ENCODE results near the gene RTEL1.

DNA sequence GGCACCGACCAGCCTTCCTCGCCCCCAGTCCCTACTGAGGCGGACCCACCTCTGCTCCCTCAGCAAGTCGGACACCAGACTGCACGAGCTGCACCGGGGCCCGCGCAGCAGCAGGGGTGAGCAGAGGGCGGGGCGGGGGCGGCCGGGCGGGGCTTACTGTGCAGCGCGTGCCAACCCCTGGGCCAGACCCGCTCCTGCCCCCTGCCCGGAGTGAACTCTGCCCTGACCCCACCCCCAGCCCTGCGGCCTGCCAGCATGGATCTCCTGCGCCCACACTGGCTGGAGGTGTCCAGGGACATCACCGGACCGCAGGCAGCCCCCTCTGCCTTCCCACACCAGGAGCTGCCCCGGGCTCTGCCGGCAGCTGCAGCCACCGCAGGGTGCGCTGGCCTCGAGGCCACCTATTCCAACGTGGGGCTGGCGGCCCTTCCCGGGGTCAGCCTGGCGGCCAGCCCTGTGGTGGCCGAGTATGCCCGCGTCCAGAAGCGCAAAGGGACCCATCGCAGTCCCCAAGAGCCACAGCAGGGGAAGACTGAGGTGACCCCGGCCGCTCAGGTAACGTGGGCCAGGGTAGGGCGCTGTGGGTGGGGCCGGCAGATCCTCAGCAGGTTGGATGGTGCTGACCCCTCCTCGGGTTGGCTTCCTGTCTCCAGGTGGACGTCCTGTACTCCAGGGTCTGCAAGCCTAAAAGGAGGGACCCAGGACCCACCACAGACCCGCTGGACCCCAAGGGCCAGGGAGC lies 80.0 kb downstream of the RTEL1 start:
- TF ChIP-seq CTCF (conservative IDR thresholded peaks at IDR 0.05 in 1 of 2, IDR thresholded peaks at IDR 0.05 in 1 of 2; ENCODE audit: low read depth in 1 of 2, low read length in 2 of 2) (no peak), EZH2 (IDR thresholded peaks at IDR 0.05; ENCODE audit: low read length, missing control alignments) (no peak)

Data from fibroblast of lung (primary cell).